ENCODE results near the gene POLR3B. TPM values are rescaled to one million over a fixed set of nuclear protein-coding genes. Genes with fewer than 3 reads are reported as not detected.

Gene POLR3B
- 13.1 and 22.9 TPM in 2 replicates for total RNA-seq (2016; rRNA removed; fragmentation: Illumina TruSeq; extraction: Trizol)
- 1.1 and 1.4 TPM in 2 replicates for total RNA-seq (2016; cell fraction: cytosol; rRNA removed; fragmentation: Illumina TruSeq; extraction: Trizol; ENCODE audit: low read depth)
- total RNA-seq (2016; cell fraction: insoluble cytoplasmic fraction; rRNA removed; fragmentation: Illumina TruSeq; extraction: Trizol): 13.2 and 22.1 TPM in 2 replicates
- total RNA-seq (2016; cell fraction: membrane; rRNA removed; fragmentation: Illumina TruSeq; extraction: Trizol): 3.1 and 3.8 TPM in 2 replicates
- 13.2 and 13.8 TPM in 2 replicates for total RNA-seq (2016; cell fraction: nucleus; rRNA removed; fragmentation: Illumina TruSeq; extraction: Trizol)
- 4.0 and 4.8 TPM in 2 replicates for polyA plus RNA-seq (2011; rRNA removed)
- polyA plus RNA-seq (2011; cell fraction: cytosol; rRNA removed): 2.9 and 4.1 TPM in 2 replicates
- 2.0 and 2.7 TPM in 2 replicates for polyA plus RNA-seq (2011; cell fraction: nucleus; rRNA removed)
- 5.3 and 7.7 TPM in 2 replicates for polyA plus RNA-seq (2012)
- 0.49 and 0.57 TPM in 2 replicates for polyA plus RNA-seq (2016; cell fraction: cytosol; fragmentation: Illumina TruSeq; extraction: Trizol; ENCODE audit: low read depth)
- 14.8 and 15.7 TPM in 2 replicates for polyA plus RNA-seq (2016; cell fraction: insoluble cytoplasmic fraction; fragmentation: Illumina TruSeq; extraction: Trizol; ENCODE audit: low read depth)
- 1.3 and 1.4 TPM in 2 replicates for polyA plus RNA-seq (2016; cell fraction: membrane; fragmentation: Illumina TruSeq; extraction: Trizol; ENCODE audit: low read depth)
- 6.5 and 7.8 TPM in 2 replicates for polyA plus RNA-seq (2016; cell fraction: nucleus; fragmentation: Illumina TruSeq; extraction: Trizol; ENCODE audit: insufficient read depth, low read depth)
- polyA minus RNA-seq (2011; rRNA and poly(A)+ RNA removed; ENCODE audit: low replicate concordance): 5.8 and 15.3 TPM in 2 replicates
- 6.1 and 6.5 TPM in 2 replicates for polyA minus RNA-seq (2011; cell fraction: cytosol; rRNA and poly(A)+ RNA removed)
- polyA minus RNA-seq (2011; cell fraction: nucleus; rRNA and poly(A)+ RNA removed): 19.1 and 22.5 TPM in 2 replicates
- percentile 66 among the genes with signal in this experiment for Bru-seq, nascent RNA
- percentile 61 among the genes with signal in this experiment for BruChase-seq, experiment 1, labeled RNA remaining after a 6-hour chase
- percentile 62 among the genes with signal in this experiment for BruChase-seq, experiment 2, labeled RNA remaining after a 2-hour chase
- long read RNA-seq, experiment 1, full-length matches to known transcripts: 1 of 4 reads
- long read RNA-seq, experiment 1, partial matches to known transcripts: 2 of 4 reads
- long read RNA-seq, experiment 1, other reads (novel, unspliced or antisense): 1 of 4 reads
- long read RNA-seq, experiment 2, full-length matches to known transcripts: 6 of 25 reads
- long read RNA-seq, experiment 2, partial matches to known transcripts: 15 of 25 reads
- long read RNA-seq, experiment 2, other reads (novel, unspliced or antisense): 4 of 25 reads

DNA sequence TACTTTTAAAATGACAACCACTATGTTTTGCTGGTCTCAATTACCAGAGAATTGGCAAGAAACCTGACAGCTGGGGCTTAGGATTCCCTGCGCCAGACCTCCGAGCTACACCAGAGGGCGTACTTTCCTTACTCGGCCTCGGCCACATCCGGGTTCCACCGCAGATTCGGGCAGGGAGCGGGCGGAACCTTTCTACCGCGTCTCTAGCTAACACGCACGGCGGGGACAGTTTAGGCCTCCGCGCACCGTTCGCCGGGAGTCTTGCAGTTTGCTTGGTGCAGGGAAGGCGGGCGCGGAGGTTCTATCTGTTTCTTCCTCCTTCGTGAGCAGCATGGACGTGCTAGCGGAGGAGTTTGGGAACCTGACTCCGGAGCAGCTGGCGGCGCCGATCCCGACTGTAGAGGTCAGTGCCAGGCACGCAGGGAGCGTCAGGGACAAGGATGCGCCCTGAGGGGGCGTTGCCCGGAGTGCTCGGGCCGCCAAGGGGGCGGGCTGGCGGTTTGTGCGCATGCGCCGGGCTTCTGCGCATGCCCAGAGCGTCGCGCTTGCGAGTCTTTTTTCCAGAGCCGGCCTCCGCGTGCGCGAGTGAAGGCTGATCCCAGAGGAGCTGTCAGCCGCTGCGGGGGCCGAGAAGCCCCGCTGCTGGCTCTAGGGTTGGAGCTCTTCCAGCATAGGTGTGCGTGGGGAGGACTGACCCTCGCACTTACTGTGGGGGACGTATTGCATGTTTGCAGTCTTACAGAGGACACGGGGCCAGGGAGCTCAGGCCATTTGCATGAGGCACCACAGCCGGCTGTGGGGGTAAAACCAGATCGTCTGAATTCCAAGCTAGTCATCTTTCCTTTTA is at the start of gene POLR3B:
Gene POLR3B (plus strand): TSS at position 200 of the 847 bp plus-strand sequence. CDS start 132 bp downstream, at position 332.
- peak within 1 kb of the TSS; percentile 64 to 78 (median 65) for H3K4me3 ChIP-seq (replicated peaks in 1 of 3; ENCODE audit: insufficient read depth in 1 of 3, low read depth in 2 of 3, low read length in 3 of 3)
- ATAC-seq: peak; percentile 89
- ChIA-PET CTCF (ENCODE audit: low intra/inter-chr PET ratio, low total read pairs) (interaction anchor here (0.7 to 1.2 kb wide), 2 partner anchors 131 to 562 kb away, joined by 3 to 4 read pairs; no protein-coding TSS in a partner anchor), POLR2A (interaction anchor here (0.5 to 3.2 kb wide), 42 partner anchors 9 to 1011 kb away, joined by 3 to 26 read pairs (median 4); partner anchors contain the start of genes CRY1, MTERF2, TCP11L2 and TMEM263)
- no peaks in the 10 kb centered on the region for H4K20me1 ChIP-seq (ENCODE audit: insufficient read depth, low read length)
- peak within 1 kb of the TSS; percentile 98 for H3K4me2 ChIP-seq (ENCODE audit: low read depth, low read length)
- peak within 1 kb of the TSS; percentile 81 for H3K9ac ChIP-seq (ENCODE audit: insufficient read depth, low read depth, low read length)
- 3% methylated on average over 10 of the region's 63 CpGs for WGBS (ENCODE audit: low lambda C conversion rate)
- BruUV-seq (replicated peaks): TSS peak; percentile 90
- H3K36me3 ChIP-seq (replicated peaks in 1 of 2; ENCODE audit: control insufficient read depth in 1 of 2, insufficient read depth in 2 of 2, low read length in 2 of 2): no peaks in the 10 kb centered on the region
- no peaks in the 10 kb centered on the region for H3K9me3 ChIP-seq (ENCODE audit: low read length)
- intact Hi-C loops (cut with micrococcal nuclease; ENCODE audit: unreplicated experiment): loop anchor here (10.0 kb wide), 1 partner anchor 487 kb away; no protein-coding TSS in a partner anchor
- in situ Hi-C loops (cut with HindIII; ENCODE audit: extremely low pct_ligation_motif_present, low pct_unique_long_range_greater_than_20kb): no loop called here
- FAIRE-seq: peak; percentile 79
- H3K4me1 ChIP-seq (ENCODE audit: insufficient read depth, low read length): peaks cover 40% of the 10 kb centered on the region
- H2AFZ ChIP-seq (ENCODE audit: low read length): peak within 1 kb of the TSS; percentile 38
- H3K27me3 ChIP-seq (ENCODE audit: control insufficient read depth in 1 of 2, insufficient read depth in 2 of 2, low read length in 2 of 2): no peaks in the 10 kb centered on the region; a peak in 1 of 5 replicates
- peak; percentile 84 for DNase-seq (ENCODE audit: low spot score)
- H3K27ac ChIP-seq (ENCODE audit: extremely low read length, insufficient read depth, low read length): peak within 1 kb of the TSS; percentile 91
- peaks cover 23% of the 10 kb centered on the region for H3K79me2 ChIP-seq (ENCODE audit: insufficient read depth, low read length)
- TF ChIP-seq, protein P1, sequence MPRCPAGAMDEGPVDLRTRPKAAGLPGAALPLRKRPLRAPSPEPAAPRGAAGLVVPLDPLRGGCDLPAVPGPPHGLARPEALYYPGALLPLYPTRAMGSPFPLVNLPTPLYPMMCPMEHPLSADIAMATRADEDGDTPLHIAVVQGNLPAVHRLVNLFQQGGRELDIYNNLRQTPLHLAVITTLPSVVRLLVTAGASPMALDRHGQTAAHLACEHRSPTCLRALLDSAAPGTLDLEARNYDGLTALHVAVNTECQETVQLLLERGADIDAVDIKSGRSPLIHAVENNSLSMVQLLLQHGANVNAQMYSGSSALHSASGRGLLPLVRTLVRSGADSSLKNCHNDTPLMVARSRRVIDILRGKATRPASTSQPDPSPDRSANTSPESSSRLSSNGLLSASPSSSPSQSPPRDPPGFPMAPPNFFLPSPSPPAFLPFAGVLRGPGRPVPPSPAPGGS (CRISPR knock-in tag; IDR thresholded peaks at IDR 0.05): peak; percentile 85
- TF ChIP-seq ZNF709 (CRISPR knock-in tag; IDR thresholded peaks at IDR 0.05) (peak; percentile 97), U2AF2 (IDR thresholded peaks at IDR 0.05; ENCODE audit: low read depth, low read length) (no peak), POLR2AphosphoS5 (IDR thresholded peaks at IDR 0.05; ENCODE audit: low read depth, low read length) (peak; percentile 90), ZNF577 (CRISPR knock-in tag; IDR thresholded peaks at IDR 0.05; ENCODE audit: borderline replicate concordance, low read depth) (peak; percentile 88; the same call in 1 of the 2 replicates), ZNF883 (CRISPR knock-in tag; IDR thresholded peaks at IDR 0.05; ENCODE audit: not compliant biosample characterization) (peak; percentile 80)
- TF ChIP-seq, protein P2, sequence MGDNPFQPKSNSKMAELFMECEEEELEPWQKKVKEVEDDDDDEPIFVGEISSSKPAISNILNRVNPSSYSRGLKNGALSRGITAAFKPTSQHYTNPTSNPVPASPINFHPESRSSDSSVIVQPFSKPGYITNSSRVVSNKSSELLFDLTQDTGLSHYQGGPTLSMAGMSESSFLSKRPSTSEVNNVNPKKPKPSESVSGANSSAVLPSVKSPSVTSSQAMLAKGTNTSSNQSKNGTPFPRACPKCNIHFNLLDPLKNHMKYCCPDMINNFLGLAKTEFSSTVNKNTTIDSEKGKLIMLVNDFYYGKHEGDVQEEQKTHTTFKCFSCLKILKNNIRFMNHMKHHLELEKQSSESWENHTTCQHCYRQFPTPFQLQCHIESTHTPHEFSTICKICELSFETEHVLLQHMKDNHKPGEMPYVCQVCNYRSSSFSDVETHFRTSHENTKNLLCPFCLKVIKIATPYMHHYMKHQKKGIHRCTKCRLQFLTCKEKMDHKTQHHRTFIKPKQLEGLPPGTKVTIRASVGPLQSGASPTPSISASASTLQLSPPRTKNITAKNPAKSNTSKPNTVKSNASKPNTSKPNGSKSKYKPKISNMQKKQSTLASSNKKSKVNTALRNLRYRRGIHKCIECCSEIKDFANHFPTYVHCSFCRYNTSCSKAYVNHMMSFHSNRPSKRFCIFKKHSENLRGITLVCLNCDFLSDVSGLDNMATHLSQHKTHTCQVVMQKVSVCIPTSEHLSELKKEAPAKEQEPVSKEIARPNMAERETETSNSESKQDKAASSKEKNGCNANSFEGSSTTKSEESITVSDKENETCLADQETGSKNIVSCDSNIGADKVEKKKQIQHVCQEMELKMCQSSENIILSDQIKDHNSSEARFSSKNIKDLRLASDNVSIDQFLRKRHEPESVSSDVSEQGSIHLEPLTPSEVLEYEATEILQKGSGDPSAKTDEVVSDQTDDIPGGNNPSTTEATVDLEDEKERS (CRISPR knock-in tag; IDR thresholded peaks at IDR 0.05): peak; percentile 78; the same call in 1 of the 2 replicates
- TF ChIP-seq, protein P3, sequence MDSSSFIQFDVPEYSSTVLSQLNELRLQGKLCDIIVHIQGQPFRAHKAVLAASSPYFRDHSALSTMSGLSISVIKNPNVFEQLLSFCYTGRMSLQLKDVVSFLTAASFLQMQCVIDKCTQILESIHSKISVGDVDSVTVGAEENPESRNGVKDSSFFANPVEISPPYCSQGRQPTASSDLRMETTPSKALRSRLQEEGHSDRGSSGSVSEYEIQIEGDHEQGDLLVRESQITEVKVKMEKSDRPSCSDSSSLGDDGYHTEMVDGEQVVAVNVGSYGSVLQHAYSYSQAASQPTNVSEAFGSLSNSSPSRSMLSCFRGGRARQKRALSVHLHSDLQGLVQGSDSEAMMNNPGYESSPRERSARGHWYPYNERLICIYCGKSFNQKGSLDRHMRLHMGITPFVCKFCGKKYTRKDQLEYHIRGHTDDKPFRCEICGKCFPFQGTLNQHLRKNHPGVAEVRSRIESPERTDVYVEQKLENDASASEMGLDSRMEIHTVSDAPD (CRISPR knock-in tag; IDR thresholded peaks at IDR 0.05): peak; percentile 93
